Testis (tissue), 2 donors: ENCODE data around the gene COL5A2.

Source experiments
- CTCF ChIP-seq, 3 experiments: fragments of 450-650 bp in 2 of 3; fragments of 200-600 bp in 1 of 3; sonication (generic) in 1 of 3; IDR thresholded peaks; one replicate each; pipeline ENCODE4 v1.5.1; 2016 to 2019; ENCODE audit warnings: antibody characterized with exemption in 3 of 3, mild to moderate bottlenecking in 2 of 3, moderate library complexity in 1 of 3
- POLR2A ChIP-seq: fragments of 450-650 bp; IDR thresholded peaks from one replicate; pipeline ENCODE4 v1.6.1; 2017; ENCODE audit warnings: antibody characterized with exemption, mild to moderate bottlenecking, moderate library complexity

- TF ChIP-seq POLR2A (no peak), CTCF (IDR thresholded peaks at IDR 0.05) (no peak)
These were observed 13.7 kb downstream of the COL5A2 start for GRCh38 chr2:189165656-189166380.
